CD4-positive, CD25-positive, alpha-beta regulatory T cell (primary cell): ENCODE measurements around the gene NUDT2. TPM values are rescaled to one million over a fixed set of nuclear protein-coding genes. Genes with fewer than 3 reads are reported as not detected.

Source experiments
- polyA plus RNA-seq, 4 donors: library from polyadenylated mRNA; unstranded; fragments of 300-500 nt; fragmentation: Illumina TruSeq; gene quantifications; one replicate each; pipeline ENCODE4 v1.2.3, GENCODE V29; 2021
- total RNA-seq: library from RNA; stranded (reverse); gene quantifications from one replicate; pipeline ENCODE4 v1.2.3, GENCODE V29; 2022

The NUDT2 gene
- total and polyA plus RNA-seq, 5 donors from 2014 or later = 7.1 to 67.0 (median 47.1) TPM

Other genes with a start within 250 kb of the NUDT2 start
- gene DCAF12, start 202.9 kb upstream of the NUDT2 start, total RNA-seq = 21.5 TPM
- 10 to 100 TPM; 21.0 to 28.2 (median 24.5) TPM for gene DCAF12, start 202.9 kb upstream of the NUDT2 start, polyA plus RNA-seq
- gene UBAP1, start 150.5 kb upstream of the NUDT2 start, total RNA-seq = 70.7 TPM
- 10 to 100 TPM; 52.9 to 60.0 (median 55.4) TPM for gene UBAP1, start 150.5 kb upstream of the NUDT2 start, polyA plus RNA-seq
- gene KIF24, start 301 bp upstream of the NUDT2 start, total RNA-seq = 0.25 TPM
- under 1 TPM in 1 of 4 donors, not detected in 3; 0.21 TPM for gene KIF24, start 301 bp upstream of the NUDT2 start, polyA plus RNA-seq
- gene MYORG, start 47.3 kb downstream of the NUDT2 start, total RNA-seq = 0.64 TPM
- under 1 TPM; 0.05 to 0.35 (median 0.29) TPM for gene MYORG, start 47.3 kb downstream of the NUDT2 start, polyA plus RNA-seq
- gene FAM219A, start 129.0 kb downstream of the NUDT2 start, total RNA-seq = 16.9 TPM
- gene FAM219A, start 129.0 kb downstream of the NUDT2 start, polyA plus RNA-seq = 1 to 10 TPM in 2 of 4 donors, under 1 TPM in 2; 0.70 to 1.3 (median 0.97) TPM
- not detected for gene DNAI1, start 129.2 kb downstream of the NUDT2 start, total RNA-seq
- not detected for gene DNAI1, start 129.2 kb downstream of the NUDT2 start, polyA plus RNA-seq
- gene ENHO, start 193.4 kb downstream of the NUDT2 start, total RNA-seq = 0.37 TPM
- under 1 TPM in 1 of 4 donors, not detected in 3; 0.16 TPM for gene ENHO, start 193.4 kb downstream of the NUDT2 start, polyA plus RNA-seq